Measurements from ENCODE around the gene SLC25A24. TPM values are rescaled to one million over a fixed set of nuclear protein-coding genes. Genes with fewer than 3 reads are reported as not detected.
"Not testable (repeated sequence)": the region's sequence is repeated elsewhere in the genome, so short reads cannot be mapped to it uniquely, and the experiment has no call there.

Gene SLC25A24
- total RNA-seq, 1 experiment from 2014 or later = 21.0 TPM

DNA sequence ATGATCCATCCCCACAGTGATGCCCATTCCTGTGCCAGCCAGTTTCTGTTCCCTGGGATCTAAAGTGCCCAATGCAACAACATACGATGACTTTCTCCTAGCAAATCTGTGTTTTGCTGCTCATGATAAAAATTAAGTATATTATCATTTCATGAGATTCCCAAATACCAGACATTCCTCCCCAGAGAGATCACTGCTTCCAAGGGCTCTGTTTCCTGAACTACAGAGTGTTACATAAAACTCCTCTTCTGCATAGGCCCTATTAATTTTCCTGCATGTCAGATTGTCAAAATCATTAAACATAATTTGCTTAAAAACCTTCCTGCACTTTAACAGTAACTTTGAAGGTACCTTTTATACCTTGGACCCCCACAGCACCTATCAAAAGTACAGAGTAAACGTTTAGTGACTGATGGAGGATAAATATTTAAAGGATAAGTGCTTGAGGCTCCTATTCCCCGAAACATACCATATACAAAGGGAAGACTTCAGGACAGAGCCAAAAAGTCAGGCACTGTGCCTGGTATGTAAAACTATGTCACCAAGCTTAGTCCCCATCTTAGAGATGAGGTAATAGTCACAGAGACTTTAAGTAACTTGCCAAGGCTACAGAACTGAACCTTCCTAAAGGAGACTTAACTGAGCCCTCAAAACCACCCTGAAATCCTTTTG, 50.2 kb downstream of the SLC25A24 start:
- TF ChIP-seq, protein P1, sequence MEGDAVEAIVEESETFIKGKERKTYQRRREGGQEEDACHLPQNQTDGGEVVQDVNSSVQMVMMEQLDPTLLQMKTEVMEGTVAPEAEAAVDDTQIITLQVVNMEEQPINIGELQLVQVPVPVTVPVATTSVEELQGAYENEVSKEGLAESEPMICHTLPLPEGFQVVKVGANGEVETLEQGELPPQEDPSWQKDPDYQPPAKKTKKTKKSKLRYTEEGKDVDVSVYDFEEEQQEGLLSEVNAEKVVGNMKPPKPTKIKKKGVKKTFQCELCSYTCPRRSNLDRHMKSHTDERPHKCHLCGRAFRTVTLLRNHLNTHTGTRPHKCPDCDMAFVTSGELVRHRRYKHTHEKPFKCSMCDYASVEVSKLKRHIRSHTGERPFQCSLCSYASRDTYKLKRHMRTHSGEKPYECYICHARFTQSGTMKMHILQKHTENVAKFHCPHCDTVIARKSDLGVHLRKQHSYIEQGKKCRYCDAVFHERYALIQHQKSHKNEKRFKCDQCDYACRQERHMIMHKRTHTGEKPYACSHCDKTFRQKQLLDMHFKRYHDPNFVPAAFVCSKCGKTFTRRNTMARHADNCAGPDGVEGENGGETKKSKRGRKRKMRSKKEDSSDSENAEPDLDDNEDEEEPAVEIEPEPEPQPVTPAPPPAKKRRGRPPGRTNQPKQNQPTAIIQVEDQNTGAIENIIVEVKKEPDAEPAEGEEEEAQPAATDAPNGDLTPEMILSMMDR (IDR thresholded peaks at IDR 0.05; ENCODE audit: unreplicated experiment) = no peak
- no peaks in the 10 kb centered on the region for H3K4me1 Mint-ChIP-seq (ENCODE audit: insufficient read depth, unreplicated experiment)
- H3K27me3 Mint-ChIP-seq (ENCODE audit: insufficient read depth, unreplicated experiment) = no peaks in the 10 kb centered on the region
- POLR2A ChIA-PET = no interaction called here
- DNase-seq (ENCODE audit: unreplicated experiment) = no peak
- no peak overlapping the region for H3K4me3 Mint-ChIP-seq (ENCODE audit: unreplicated experiment)
- H3K27ac Mint-ChIP-seq (ENCODE audit: low read depth, unreplicated experiment) = no peak overlapping the region
- CTCF ChIA-PET = no interaction called here
- intact Hi-C loops (cut with micrococcal nuclease) = no loop called here
- no TSS peak for BruUV-seq (replicated peaks)
- peaks cover 7% of the 10 kb centered on the region for H3K9me3 Mint-ChIP-seq (ENCODE audit: unreplicated experiment)
- peaks cover 25% of the 10 kb centered on the region for H3K36me3 Mint-ChIP-seq (ENCODE audit: insufficient read depth, unreplicated experiment)

DNA sequence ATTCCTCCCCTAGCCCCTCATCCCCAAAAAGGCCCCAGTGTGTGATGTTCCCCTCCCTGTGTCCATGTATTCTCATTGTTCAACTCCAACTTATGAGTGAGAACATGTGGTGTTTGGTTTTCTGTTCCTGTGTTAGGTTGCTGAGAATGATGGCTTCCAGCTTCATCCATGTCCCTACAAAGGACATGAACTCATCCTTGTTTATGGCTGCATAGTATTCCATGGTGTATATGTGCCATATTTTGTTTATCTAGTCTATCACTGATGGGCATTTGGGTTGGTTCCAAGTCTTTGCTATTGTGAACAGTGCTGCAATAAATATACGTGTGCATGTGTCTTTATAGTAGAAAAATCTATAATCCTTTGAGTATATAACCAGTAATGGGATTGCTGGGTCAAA, 55.6 kb downstream of the SLC25A24 start:
- CTCF ChIA-PET; DNase-seq (ENCODE audit: unreplicated experiment); H3K27me3 Mint-ChIP-seq (ENCODE audit: insufficient read depth, unreplicated experiment); POLR2A ChIA-PET; H3K27ac Mint-ChIP-seq (ENCODE audit: low read depth, unreplicated experiment); H3K9me3 Mint-ChIP-seq (ENCODE audit: unreplicated experiment); H3K4me3 Mint-ChIP-seq (ENCODE audit: unreplicated experiment); BruUV-seq (replicated peaks); intact Hi-C loops (cut with micrococcal nuclease): not testable (repeated sequence)
- Mint-ChIP-seq H3K36me3 (ENCODE audit: insufficient read depth, unreplicated experiment) (peaks cover 37% of the 10 kb centered on the region), H3K4me1 (ENCODE audit: insufficient read depth, unreplicated experiment) (peaks cover 37% of the 10 kb centered on the region)

DNA sequence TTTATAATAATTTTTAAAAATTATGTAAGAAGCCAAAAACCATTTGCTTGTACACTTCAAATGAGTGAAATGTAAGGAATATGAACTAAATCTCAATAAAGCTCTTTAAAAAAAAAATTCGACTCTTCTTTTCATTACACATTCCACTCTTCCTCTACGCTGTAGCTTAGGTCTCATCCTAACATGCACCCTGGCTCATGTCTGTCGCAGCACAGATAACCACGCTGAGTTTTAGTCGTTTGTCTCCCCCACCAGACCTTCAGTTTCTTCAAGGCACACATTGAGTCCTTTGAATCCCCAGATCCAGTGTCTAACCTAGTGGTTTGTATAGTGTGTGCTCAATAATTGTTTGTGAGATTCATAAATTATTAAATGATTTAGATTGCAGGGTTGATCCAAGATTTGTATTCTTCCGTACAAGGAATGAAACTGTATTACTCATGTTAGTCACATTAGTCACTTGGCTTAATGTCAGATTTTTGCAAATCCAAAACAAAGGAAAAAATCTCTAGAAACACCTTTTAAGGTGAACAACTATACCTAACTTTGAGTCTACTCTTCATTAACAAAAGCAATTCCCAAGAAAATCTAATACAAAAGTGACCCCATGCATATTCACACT, 57.3 kb downstream of the SLC25A24 start:
- BruUV-seq (replicated peaks) = no TSS peak
- Mint-ChIP-seq H3K27me3 (ENCODE audit: insufficient read depth, unreplicated experiment) (no peaks in the 10 kb centered on the region), H3K36me3 (ENCODE audit: insufficient read depth, unreplicated experiment) (peaks cover 43% of the 10 kb centered on the region), H3K9me3 (ENCODE audit: unreplicated experiment) (peaks cover 7% of the 10 kb centered on the region), H3K4me1 (ENCODE audit: insufficient read depth, unreplicated experiment) (peaks cover 37% of the 10 kb centered on the region), H3K4me3 (ENCODE audit: unreplicated experiment) (peak overlapping the region; percentile 60), H3K27ac (ENCODE audit: low read depth, unreplicated experiment) (peak overlapping the region; percentile 97)
- POLR2A ChIA-PET = interaction anchor here (1.8 to 2.2 kb wide), 2 partner anchors 39 to 58 kb away, joined by 5 to 10 read pairs; partner anchors contain the start of gene SLC25A24
- TF ChIP-seq, protein P1 (IDR thresholded peaks at IDR 0.05; ENCODE audit: unreplicated experiment) = no peak
- DNase-seq (ENCODE audit: unreplicated experiment) = peak; percentile 66
- intact Hi-C loops (cut with micrococcal nuclease) = no loop called here
- CTCF ChIA-PET = interaction anchor here (0.6 to 1.2 kb wide), 2 partner anchors 57 to 97 kb away, joined by 3 read pairs; partner anchors contain the start of gene SLC25A24

DNA sequence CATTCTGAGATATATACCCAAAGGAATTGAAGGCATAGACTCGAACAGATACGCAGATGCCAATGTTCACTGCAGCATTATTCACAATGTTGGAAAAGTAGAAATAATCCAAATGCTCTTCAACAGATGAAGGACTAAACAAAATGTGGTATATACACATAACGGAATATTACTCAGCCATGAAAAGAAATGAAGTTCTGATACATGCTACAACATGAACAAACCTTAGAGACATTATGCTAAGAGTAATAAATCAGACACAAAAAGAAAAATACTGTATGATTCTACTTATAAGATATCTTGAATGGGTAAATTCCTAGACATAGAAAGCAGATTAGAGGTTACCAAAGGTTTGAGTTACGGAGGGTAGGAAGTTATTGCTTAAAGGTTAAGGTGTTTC, 57.9 kb downstream of the SLC25A24 start:
- Mint-ChIP-seq H3K36me3 (ENCODE audit: insufficient read depth, unreplicated experiment) (peaks cover 43% of the 10 kb centered on the region), H3K27ac (ENCODE audit: low read depth, unreplicated experiment) (peak overlapping the region; percentile 97), H3K4me3 (ENCODE audit: unreplicated experiment) (peak overlapping the region; percentile 60), H3K9me3 (ENCODE audit: unreplicated experiment) (peaks cover 3% of the 10 kb centered on the region), H3K27me3 (ENCODE audit: insufficient read depth, unreplicated experiment) (no peaks in the 10 kb centered on the region), H3K4me1 (ENCODE audit: insufficient read depth, unreplicated experiment) (peaks cover 37% of the 10 kb centered on the region)
- DNase-seq (ENCODE audit: unreplicated experiment) = peak; percentile 30
- CTCF ChIA-PET = interaction anchor here (0.5 to 1.8 kb wide), 5 partner anchors 17 to 418 kb away, joined by 3 to 8 read pairs (median 3); partner anchors contain the start of gene SLC25A24
- POLR2A ChIA-PET = interaction anchor here (0.9 to 2.2 kb wide), 3 partner anchors 40 to 59 kb away, joined by 4 to 10 read pairs (median 5); partner anchors contain the start of gene SLC25A24
- TF ChIP-seq, protein P1 (IDR thresholded peaks at IDR 0.05; ENCODE audit: unreplicated experiment) = no peak
- intact Hi-C loops (cut with micrococcal nuclease) = no loop called here
- BruUV-seq (replicated peaks) = no TSS peak

Data from MCF 10A (cell line).